Fibroblast of skin of back (primary cell): ENCODE data around the gene MTARC1. TPM values are rescaled to one million over a fixed set of nuclear protein-coding genes. Genes with fewer than 3 reads are reported as not detected.
A peak's percentile ranks its signal among the peaks of the same experiment; 100 is the strongest.

Source experiments
- DNase-seq: peaks from one replicate; pipeline ENCODE4 v3.0.0-alpha.2; 2013
- polyA plus RNA-seq, 2 experiments: library from polyadenylated mRNA; unstranded; fragments of 120-200 nt; gene quantifications; one replicate each; pipeline ENCODE4 v1.2.1, GENCODE V29; 2013; ENCODE audit not compliant: insufficient read length in 2 of 2

MTARC1 gene
- 0.28 TPM for polyA plus RNA-seq (2013, experiment 1 of 2; ENCODE audit: insufficient read length)
- polyA plus RNA-seq (2013, experiment 2 of 2; ENCODE audit: insufficient read length) = 0.18 TPM

DNA sequence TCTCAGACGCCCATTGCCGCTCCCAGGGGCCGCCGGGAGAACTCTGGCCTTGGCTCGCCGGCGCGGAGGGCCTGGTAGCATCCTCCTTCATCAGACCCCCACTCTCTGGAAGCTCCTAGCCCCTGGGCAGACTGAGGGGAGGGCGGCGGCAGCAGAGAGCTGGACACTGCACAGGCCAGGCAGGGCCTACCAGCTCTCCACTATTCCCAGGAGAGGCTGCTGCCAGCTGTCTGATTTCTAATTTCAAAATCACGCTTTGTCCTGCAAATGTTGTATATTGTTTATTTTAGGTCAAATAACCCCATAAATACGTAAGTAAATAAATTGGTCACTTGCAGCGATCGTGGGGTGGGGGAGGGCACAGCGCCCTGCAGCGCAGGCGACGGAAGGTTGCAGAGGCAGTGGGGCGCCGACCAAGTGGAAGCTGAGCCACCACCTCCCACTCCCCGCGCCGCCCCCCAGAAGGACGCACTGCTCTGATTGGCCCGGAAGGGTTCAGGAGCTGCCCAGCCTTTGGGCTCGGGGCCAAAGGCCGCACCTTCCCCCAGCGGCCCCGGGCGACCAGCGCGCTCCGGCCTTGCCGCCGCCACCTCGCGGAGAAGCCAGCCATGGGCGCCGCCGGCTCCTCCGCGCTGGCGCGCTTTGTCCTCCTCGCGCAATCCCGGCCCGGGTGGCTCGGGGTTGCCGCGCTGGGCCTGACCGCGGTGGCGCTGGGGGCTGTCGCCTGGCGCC, at the start of gene MTARC1:
TSS of gene MTARC1 (plus strand) at position 577 of the 732 bp plus-strand sequence. CDS start at position 609, 32 bp downstream.
- peak; percentile 45 for DNase-seq

GRCh38 chr1:220741349-220741748, 45.4 kb upstream of the MTARC1 start:
- DNase-seq = no peak

GRCh38 chr1:220741825-220742224, 44.9 kb upstream of the MTARC1 start:
- no peak for DNase-seq

GRCh38 chr1:220742520-220742919, 44.2 kb upstream of the MTARC1 start:
- no peak for DNase-seq

GRCh38 chr1:220746851-220747250, 39.9 kb upstream of the MTARC1 start:
- DNase-seq = no peak

DNA sequence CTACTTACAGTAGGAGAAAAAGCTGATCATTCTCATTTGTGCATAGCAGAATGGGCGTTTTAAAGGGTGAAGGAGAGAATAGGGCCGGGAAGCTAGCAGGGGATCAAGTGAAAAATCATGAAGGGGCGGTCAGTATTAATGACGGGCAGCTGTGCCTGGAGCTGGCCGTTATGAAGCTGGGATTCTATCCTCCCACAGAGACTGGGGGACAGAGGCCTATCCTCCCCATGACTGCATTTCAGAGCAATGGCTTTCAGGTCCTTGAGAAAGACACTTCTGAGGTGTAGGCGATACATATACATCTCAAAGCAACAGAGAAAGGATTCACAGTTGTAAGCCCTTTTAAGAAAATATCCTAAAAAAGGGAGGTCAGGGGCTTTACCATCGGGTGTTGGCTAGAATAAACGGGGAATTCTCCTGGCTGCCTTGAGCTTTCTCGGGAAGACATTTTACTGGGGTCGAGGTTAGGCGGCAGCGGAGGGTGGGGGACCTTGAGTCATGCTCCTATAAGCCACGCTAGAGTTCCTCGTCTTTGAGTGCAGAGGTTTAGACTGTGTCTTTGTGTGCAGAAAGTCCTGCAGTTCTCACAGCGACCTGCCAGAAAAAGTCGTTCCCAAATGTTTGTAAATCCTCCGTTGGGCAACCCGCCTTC, 39.1 kb upstream of the MTARC1 start:
- no peak for DNase-seq

DNA sequence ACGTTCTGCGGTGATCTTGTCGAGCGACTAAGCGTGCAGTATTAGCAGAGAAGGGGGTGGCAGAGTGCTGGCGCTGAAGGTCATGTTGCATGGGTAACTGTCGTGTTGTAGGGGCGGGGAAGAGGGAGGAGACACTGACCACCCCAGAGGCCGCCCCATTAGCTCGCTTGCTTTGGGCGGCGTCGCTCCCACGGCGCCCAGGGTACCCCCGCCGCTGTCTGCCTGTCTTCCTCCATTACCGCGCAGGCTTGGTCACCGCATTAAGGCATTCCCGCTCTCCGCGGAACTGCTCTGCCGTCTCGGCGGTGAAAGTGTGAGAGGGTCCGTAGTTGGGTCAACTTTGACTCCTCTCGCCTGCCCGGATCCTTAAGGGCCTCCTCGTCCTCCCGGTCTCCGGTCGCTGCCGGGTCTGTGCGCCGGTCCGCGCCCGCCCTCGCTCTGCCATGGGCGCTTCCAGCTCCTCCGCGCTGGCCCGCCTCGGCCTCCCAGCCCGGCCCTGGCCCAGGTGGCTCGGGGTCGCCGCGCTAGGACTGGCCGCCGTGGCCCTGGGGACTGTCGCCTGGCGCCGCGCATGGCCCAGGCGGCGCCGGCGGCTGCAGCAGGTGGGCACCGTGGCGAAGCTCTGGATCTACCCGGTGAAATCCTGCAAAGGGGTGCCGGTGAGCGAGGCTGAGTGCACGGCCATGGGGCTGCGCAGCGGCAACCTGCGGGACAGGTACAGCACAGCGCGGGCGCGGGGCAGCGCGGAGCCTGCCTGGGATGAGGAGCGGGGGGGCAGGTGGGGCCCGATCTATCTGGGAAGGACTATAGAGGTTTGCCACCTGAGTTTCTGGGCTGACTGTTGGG, 38.4 kb upstream of the MTARC1 start, which contains the start of gene MTARC2:
TSS of gene MTARC2 (plus strand) at position 234 of the 846 bp plus-strand sequence. CDS start at position 444, 210 bp downstream.
- peak; percentile 76 for DNase-seq

- DNase-seq = no peak
These were observed 37.8 kb upstream of the MTARC1 start for GRCh38 chr1:220748936-220749335.

DNA sequence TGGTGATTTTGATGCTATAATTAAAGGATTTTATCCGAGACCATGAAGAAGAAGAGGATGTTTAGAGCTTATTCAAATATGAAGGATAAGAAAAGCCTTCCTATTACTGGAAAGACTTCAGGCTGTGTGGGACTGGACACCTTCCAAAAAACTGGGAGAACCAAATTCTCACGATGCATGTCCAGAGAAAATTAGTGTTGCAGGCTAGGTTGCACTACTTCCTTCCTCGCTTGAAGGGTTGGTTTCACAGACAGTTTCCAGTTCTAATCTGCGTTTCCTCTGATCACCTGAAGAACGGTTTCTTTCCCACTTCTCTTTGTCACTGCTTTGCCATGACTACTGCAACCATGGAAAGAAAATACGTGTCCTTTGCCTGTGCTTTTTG, 36.6 kb upstream of the MTARC1 start:
- no peak for DNase-seq

DNA sequence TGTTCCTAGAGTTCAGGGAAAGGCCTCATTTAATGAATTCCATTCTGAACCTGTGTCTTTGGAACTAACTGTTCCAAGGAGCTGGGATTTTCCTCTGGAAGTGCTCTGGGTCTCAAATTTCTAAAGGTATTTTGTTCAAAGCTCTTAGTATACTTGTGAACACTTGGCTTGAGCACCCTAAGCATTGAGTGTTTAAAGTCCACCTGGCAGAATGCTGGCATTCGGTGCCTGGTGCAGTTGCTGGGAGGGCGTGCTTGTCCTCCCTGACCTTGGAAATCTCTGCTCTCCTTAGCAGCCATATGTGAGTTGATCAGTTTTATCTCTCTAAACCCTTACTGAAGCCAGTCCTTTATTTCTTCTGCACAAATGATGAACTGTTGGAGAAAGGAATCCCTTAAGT, 35.6 kb upstream of the MTARC1 start:
- no peak for DNase-seq

GRCh38 chr1:220754212-220754917, 32.3 kb upstream of the MTARC1 start:
- DNase-seq = no peak

DNA sequence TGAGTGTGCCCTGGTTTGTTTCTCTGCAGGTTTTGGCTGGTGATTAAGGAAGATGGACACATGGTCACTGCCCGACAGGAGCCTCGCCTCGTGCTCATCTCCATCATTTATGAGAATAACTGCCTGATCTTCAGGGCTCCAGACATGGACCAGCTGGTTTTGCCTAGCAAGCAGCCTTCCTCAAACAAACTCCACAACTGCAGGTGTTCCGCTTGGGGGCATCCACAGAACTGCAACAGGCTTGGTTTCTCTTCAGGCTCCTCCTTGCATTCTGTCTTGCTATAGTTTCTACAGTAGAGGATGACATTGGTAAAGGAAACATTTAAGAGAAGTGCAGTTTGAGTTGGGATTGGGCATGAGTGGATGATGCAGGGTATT, 31.8 kb upstream of the MTARC1 start:
- no peak for DNase-seq

- no peak for DNase-seq
These were observed 31.4 kb upstream of the MTARC1 start for GRCh38 chr1:220755309-220755708.

DNA sequence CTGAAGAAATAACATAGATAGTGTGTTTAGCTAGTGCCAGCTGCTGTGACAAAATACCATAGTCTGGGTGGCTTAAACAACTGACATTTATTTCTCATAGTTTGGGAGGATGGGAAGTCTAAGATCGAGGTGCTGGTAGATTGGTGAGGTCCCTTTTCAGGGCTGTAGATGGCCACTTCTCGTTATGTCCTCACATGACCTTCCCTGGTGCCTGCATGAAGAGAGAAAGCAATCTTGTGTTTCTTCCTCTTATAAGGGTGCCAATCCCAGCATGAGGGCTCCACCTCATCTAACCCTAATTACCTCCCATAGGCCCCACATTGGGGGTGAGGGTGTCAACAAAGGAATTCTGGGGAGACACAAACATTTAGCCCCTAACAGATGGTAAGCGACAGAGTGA, 29.3 kb upstream of the MTARC1 start:
- DNase-seq = no peak

DNA sequence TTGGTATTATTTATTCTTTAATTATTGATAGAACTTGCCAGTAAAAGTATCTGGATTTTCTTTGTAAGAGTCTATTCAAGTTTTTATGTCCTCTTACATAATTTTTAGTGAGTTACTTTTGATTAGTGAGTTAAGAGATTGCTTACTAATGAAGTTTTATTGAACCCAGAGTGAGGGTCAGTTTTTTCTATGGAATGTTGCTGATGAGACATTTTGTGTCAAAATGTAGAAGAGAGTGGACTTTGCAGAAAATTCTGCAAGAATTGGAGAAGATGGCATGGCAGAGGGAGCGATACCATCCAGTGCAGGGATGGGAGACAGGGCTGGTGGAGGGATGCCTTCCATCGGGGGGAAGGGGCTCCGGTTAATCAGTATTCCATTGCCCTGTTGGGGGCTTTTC, 27.6 kb upstream of the MTARC1 start:
- DNase-seq = no peak

DNA sequence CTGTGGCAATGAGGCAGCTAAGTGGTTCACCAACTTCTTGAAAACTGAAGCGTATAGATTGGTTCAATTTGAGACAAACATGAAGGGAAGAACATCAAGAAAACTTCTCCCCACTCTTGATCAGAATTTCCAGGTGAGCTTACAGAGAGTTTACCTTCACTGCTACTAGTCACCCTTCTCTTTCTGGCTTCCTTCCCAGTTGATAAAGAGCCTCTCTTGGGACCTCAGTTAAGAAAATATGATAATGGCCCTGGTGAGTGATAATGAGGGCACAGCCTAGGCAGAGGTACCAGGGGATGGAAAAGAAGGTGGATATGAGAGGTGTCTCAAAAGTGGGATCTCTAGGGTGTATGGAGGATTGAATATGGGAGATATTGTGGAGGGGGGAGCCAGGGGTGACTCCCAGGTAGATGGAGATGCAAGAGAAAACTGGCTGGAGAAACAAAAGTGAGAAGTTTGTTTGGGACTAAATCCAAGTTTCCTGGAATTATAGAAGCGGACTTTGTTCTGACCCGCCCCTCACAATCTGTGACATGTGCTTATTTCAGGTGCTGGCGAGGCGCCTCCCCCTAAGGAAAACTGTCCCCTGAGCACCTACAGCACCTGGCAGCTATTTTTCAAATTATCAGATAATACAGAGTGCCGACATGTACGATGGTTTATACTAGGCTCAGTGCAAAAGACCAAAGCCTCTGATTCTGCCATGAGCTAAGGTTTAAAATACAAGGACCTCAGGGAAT, 24.9 kb upstream of the MTARC1 start:
- no peak for DNase-seq

DNA sequence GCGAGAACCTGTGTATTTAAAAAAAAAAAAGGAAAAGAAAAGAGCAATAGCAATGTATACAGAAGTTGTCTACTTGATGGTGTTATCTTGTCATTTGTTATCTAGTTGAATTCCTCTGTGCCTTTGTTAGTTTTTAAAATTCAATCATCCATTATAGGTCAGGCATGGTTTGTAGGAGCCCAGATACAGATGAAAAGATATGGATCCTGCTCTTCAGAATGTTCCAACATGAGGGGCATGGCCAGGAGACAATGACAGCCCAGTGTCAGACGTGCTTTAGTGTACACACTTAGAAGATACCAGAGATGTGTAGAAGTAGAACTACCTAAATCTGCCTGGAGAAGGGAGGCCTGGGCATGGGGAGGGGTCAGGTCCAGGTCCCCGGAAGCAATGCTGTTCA, 22.0 kb upstream of the MTARC1 start:
- DNase-seq = no peak

- peak; percentile 7 for DNase-seq
These were observed 19.2 kb upstream of the MTARC1 start for GRCh38 chr1:220767312-220768125.

GRCh38 chr1:220768126-220768601, 18.5 kb upstream of the MTARC1 start:
- no peak for DNase-seq

GRCh38 chr1:220769205-220769604, 17.5 kb upstream of the MTARC1 start:
- no peak for DNase-seq
